Lung (tissue), 12 donors: Measurements from ENCODE around the gene MUC21. TPM values are rescaled to one million over a fixed set of nuclear protein-coding genes. Genes with fewer than 3 reads are reported as not detected.

Experiments
- ATAC-seq: fragments of 200-7000 bp; cut with Tn5 transposase; one replicate; pipeline ENCODE4 v1.9.1; 2020; ENCODE audit warnings: moderate number of reproducible peaks; ENCODE audit not compliant: insufficient read depth, low FRiP score
- DNase-seq, 3 donors: peaks; one replicate each; pipeline ENCODE4 v3.0.0-alpha.2; 2013 to 2017
- H3K27ac ChIP-seq, 2 donors: one replicate each; pipeline ENCODE4 v1.5.1; 2013; ENCODE audit warnings: mild to moderate bottlenecking in 2 of 2, moderate library complexity in 2 of 2, control low read depth in 1 of 2, inconsistent platforms in 1 of 2, low read depth in 1 of 2, low read length in 1 of 2
- H3K27me3 ChIP-seq, 3 donors: one replicate each; pipeline ENCODE4 v1.5.1; 2013; ENCODE audit warnings: low read length in 2 of 3; ENCODE audit not compliant: control insufficient read depth in 3 of 3, insufficient read depth in 3 of 3
- H3K36me3 ChIP-seq, 4 donors: one replicate each; pipeline ENCODE4 v1.5.1; 2013; ENCODE audit warnings: low read length in 4 of 4, mild to moderate bottlenecking in 1 of 4, moderate library complexity in 1 of 4; ENCODE audit not compliant: control insufficient read depth in 4 of 4, insufficient read depth in 4 of 4
- H3K4me1 ChIP-seq, 5 donors: one replicate each; pipeline ENCODE4 v1.5.1; 2013; ENCODE audit warnings: low read length in 5 of 5, mild to moderate bottlenecking in 2 of 5, moderate library complexity in 1 of 5; ENCODE audit not compliant: control insufficient read depth in 5 of 5, insufficient read depth in 5 of 5
- H3K4me3 ChIP-seq: one replicate; pipeline ENCODE4 v1.5.1; 2013; ENCODE audit warnings: mild to moderate bottlenecking, control low read depth, moderate library complexity
- H3K9ac ChIP-seq, 2 donors: one replicate each; pipeline ENCODE4 v1.5.1; 2013; ENCODE audit warnings: low read length in 2 of 2, control low read depth in 1 of 2; ENCODE audit not compliant: insufficient read depth in 1 of 2
- H3K9me3 ChIP-seq, 4 donors: one replicate each; pipeline ENCODE4 v1.5.1; 2013; ENCODE audit warnings: low read length in 3 of 4, mild to moderate bottlenecking in 1 of 4, moderate library complexity in 1 of 4; ENCODE audit not compliant: control insufficient read depth in 4 of 4, insufficient read depth in 3 of 4
- WGBS, 2 donors: extraction: QIAGEN DNeasy Blood & Tissue Kit; methylation state at CpG; one replicate each; pipeline ENCODE4 v1.1.7; 2013; 5-methylcytosine and 5-hydroxymethylcytosine counted together
- polyA plus RNA-seq, 2 donors: library from polyadenylated mRNA; stranded (reverse); fragments of 200-250 nt; gene quantifications; one replicate each; pipeline ENCODE4 v1.2.1, GENCODE V29; 2013
- total RNA-seq, 2 donors: library from RNA; depleted of rRNA in 1 of 2; stranded (reverse); fragments of >200 nt in 1 of 2; gene quantifications; one replicate each; pipeline ENCODE4 v1.2.1, GENCODE V29; 2014 to 2021
- TF ChIP-seq, protein P1 (sequence below): IDR thresholded peaks from 2 replicates; pipeline ENCODE4 v1.5.1; 2012; ENCODE audit warnings: mild to moderate bottlenecking; ENCODE audit errors: control extremely low read depth, extremely low read depth
- donor health status: control.
- donor health status: control.
- donor health status: Bipolar disorder and iron deficiency.
- donor health status: healthy.
- donor health status: DM: yes; HTN: yes; CAD: no.

The MUC21 gene
- total and polyA plus RNA-seq, 4 donors: 0.40 to 8.6 (median 4.0) TPM

DNA sequence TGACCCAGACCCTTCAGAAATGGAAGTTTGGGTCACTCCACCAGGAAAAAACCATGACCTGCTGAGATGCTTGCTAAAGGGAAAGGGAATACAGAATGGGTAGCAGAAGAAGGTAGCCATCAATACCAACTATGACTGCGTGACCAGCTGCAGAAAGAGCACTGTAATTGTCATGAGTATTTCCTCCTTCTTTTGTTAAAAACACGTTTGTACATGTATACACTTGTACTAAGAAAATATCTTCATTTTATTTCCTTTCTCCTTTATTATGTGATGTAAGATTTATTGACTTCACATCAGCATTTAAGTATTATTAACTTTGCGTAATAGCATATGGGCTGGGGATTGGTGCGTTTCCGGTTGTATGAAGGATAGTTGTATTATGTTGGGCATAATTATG, 12.6 kb upstream of the MUC21 start:
- TF ChIP-seq, protein P1, sequence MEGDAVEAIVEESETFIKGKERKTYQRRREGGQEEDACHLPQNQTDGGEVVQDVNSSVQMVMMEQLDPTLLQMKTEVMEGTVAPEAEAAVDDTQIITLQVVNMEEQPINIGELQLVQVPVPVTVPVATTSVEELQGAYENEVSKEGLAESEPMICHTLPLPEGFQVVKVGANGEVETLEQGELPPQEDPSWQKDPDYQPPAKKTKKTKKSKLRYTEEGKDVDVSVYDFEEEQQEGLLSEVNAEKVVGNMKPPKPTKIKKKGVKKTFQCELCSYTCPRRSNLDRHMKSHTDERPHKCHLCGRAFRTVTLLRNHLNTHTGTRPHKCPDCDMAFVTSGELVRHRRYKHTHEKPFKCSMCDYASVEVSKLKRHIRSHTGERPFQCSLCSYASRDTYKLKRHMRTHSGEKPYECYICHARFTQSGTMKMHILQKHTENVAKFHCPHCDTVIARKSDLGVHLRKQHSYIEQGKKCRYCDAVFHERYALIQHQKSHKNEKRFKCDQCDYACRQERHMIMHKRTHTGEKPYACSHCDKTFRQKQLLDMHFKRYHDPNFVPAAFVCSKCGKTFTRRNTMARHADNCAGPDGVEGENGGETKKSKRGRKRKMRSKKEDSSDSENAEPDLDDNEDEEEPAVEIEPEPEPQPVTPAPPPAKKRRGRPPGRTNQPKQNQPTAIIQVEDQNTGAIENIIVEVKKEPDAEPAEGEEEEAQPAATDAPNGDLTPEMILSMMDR: no peak
- Histone ChIP-seq H3K27me3 (no peaks in the 10 kb centered on the region), H3K4me1 (peaks cover 0 to 4% (median 0%) of the 10 kb centered on the region in 5 donors), H3K9ac (no peak overlapping the region), H3K9me3 (no peaks in the 10 kb centered on the region), H3K4me3 (no peak overlapping the region), H3K27ac (no peak overlapping the region), H3K36me3 (no peaks in the 10 kb centered on the region)
- ATAC-seq: no peak
- DNase-seq: no peak
- 85 to 90% methylated on average over 5 of the region's 5 CpGs for WGBS, 2 donors

DNA sequence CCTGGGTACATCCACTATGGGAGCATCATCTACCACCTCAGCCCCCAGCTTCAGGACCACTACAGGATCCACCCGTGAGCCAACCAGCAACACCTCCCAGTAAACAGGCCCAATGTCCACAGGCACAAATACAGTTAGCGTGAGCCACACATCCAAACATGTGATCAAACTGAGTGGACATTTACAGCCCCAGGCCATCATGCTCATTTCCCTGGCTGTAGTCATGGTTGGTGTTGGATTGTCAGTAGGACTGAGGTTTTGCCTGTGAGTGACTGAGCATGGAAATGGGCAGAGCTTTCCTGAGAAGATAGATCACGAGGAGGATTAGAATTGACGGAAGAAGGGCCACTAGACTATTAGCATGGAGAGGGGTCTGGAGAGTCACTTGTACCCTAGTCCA, 10.7 kb upstream of the MUC21 start:
- ATAC-seq (no peak), DNase-seq (no peak)
- Histone ChIP-seq H3K27me3 (no peaks in the 10 kb centered on the region), H3K4me1 (peaks cover 0 to 4% (median 0%) of the 10 kb centered on the region in 5 donors), H3K9ac (no peak overlapping the region), H3K36me3 (no peaks in the 10 kb centered on the region), H3K9me3 (no peaks in the 10 kb centered on the region), H3K27ac (no peak overlapping the region), H3K4me3 (no peak overlapping the region)
- WGBS, 2 donors: 95% methylated on average over 4 of the region's 4 CpGs
- TF ChIP-seq, protein P1: no peak

DNA sequence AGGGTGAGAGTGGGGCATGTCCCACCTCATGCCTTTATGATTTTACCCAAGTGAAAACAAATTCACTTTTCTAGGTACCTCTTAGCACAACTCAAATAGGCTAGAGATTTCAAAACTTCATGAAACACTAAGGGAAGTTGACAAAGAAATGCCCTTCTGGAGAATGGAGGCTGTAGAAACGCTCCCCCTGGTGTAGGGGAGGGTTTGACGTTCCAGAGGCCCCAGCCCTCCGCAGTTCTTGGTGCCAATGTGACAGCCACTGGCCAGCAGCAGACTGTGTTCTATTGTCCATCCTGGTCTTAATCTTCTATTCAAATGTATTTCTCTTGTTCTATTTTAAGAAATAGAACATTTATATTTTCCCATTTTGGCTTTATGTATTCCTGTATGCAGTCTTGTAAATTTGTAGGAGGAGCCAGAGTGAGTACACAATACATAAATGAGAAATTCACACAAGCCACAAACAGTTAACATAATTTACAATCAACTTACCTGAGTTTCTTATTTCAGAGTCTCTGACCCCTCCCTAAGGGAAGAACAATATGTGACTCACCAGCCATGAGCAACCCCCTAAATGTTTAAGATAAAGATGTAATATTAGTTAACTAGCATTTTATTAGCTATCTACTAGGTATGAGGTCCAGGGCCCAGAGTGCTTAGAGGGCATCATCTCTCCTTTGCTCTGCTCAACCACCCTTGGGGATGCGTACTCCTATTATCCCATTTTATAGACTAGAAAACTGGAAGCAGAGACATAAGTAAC, 8.8 kb upstream of the MUC21 start:
- 75 to 77% methylated on average over 4 of the region's 4 CpGs for WGBS, 2 donors
- H3K9ac ChIP-seq: no peak overlapping the region
- no peak for DNase-seq

More for the DNA sequence above, 8.8 kb upstream of the MUC21 start:
- Histone ChIP-seq H3K36me3 (no peaks in the 10 kb centered on the region), H3K9me3 (no peaks in the 10 kb centered on the region), H3K27me3 (no peaks in the 10 kb centered on the region), H3K27ac (no peak overlapping the region), H3K4me3 (no peak overlapping the region), H3K4me1 (peaks cover 0 to 4% (median 0%) of the 10 kb centered on the region in 5 donors)
- no peak for ATAC-seq
- TF ChIP-seq, protein P1: no peak
